Measurements from ENCODE around the gene CLIC4. TPM values are rescaled to one million over a fixed set of nuclear protein-coding genes. Genes with fewer than 3 reads are reported as not detected.

CLIC4 gene
- total RNA-seq, 1 experiment from 2014 or later, result 262 TPM

GRCh38 chr1:24847995-24848881 lies 103.0 kb downstream of the CLIC4 start (continued):
- TF ChIP-seq ATF1 (CRISPR knock-in tag; IDR thresholded peaks at IDR 0.05) (0 out of 2 replicates have a peak, but pooled peaks have one; percentile 19), ZMAT4 (CRISPR knock-in tag; IDR thresholded peaks at IDR 0.05) (no peak), USF1 (CRISPR knock-in tag; IDR thresholded peaks at IDR 0.05) (peak; percentile 47; the same call in 1 of the 2 replicates), FOXJ3 (CRISPR knock-in tag; IDR thresholded peaks at IDR 0.05; ENCODE audit: borderline replicate concordance) (no peak), E2F4 (CRISPR knock-in tag; IDR thresholded peaks at IDR 0.05; ENCODE audit: borderline replicate concordance, low read depth) (no peak), CREB1 (CRISPR knock-in tag; IDR thresholded peaks at IDR 0.05) (no peak)

- CTCF ChIA-PET, result interaction anchor here (0.6 to 5.4 kb wide), 16 partner anchors 12 to 251 kb away, joined by 3 to 46 read pairs (median 5); partner anchors contain the start of gene CLIC4
- peaks cover 13% of the 10 kb centered on the region for H3K27me3 Mint-ChIP-seq (ENCODE audit: low read depth)
These were observed 104.5 kb downstream of the CLIC4 start for GRCh38 chr1:24849672-24850295.

GRCh38 chr1:24850328-24850920 lies 105.2 kb downstream of the CLIC4 start:
- Mint-ChIP-seq H3K4me3 (no peak overlapping the region), H3K9me3 (no peaks in the 10 kb centered on the region), H3K27me3 (ENCODE audit: low read depth) (peaks cover 13% of the 10 kb centered on the region), H3K27ac (no peak overlapping the region), H3K4me1 (0 out of 2 replicates have a peak, but pooled peaks cover 3% of the 10 kb centered on the region), H3K36me3 (no peaks in the 10 kb centered on the region)
- ChIA-PET POLR2A (interaction anchor here (0.6 kb wide), 1 partner anchor 7 kb away, joined by 7 read pairs; no protein-coding TSS in a partner anchor), CTCF (interaction anchor here (0.6 to 5.4 kb wide), 6 partner anchors 47 to 233 kb away, joined by 3 to 46 read pairs (median 6); no protein-coding TSS in a partner anchor)
- ATAC-seq, result no peak
- no peak for DNase-seq (ENCODE audit: low spot score)
- TF ChIP-seq ZNF232 (CRISPR knock-in tag; IDR thresholded peaks at IDR 0.05) (no peak), SP1 (CRISPR knock-in tag; conservative IDR thresholded peaks at IDR 0.05) (no peak), FOXJ3 (CRISPR knock-in tag; IDR thresholded peaks at IDR 0.05; ENCODE audit: borderline replicate concordance) (no peak), ZNF263 (CRISPR knock-in tag; IDR thresholded peaks at IDR 0.05; ENCODE audit: low read depth) (no peak), JUN (CRISPR knock-in tag; IDR thresholded peaks at IDR 0.05) (no peak)
- TF ChIP-seq, protein P1, sequence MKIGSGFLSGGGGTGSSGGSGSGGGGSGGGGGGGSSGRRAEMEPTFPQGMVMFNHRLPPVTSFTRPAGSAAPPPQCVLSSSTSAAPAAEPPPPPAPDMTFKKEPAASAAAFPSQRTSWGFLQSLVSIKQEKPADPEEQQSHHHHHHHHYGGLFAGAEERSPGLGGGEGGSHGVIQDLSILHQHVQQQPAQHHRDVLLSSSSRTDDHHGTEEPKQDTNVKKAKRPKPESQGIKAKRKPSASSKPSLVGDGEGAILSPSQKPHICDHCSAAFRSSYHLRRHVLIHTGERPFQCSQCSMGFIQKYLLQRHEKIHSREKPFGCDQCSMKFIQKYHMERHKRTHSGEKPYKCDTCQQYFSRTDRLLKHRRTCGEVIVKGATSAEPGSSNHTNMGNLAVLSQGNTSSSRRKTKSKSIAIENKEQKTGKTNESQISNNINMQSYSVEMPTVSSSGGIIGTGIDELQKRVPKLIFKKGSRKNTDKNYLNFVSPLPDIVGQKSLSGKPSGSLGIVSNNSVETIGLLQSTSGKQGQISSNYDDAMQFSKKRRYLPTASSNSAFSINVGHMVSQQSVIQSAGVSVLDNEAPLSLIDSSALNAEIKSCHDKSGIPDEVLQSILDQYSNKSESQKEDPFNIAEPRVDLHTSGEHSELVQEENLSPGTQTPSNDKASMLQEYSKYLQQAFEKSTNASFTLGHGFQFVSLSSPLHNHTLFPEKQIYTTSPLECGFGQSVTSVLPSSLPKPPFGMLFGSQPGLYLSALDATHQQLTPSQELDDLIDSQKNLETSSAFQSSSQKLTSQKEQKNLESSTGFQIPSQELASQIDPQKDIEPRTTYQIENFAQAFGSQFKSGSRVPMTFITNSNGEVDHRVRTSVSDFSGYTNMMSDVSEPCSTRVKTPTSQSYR (CRISPR knock-in tag; IDR thresholded peaks at IDR 0.05), result no peak
- TF ChIP-seq, protein P2, sequence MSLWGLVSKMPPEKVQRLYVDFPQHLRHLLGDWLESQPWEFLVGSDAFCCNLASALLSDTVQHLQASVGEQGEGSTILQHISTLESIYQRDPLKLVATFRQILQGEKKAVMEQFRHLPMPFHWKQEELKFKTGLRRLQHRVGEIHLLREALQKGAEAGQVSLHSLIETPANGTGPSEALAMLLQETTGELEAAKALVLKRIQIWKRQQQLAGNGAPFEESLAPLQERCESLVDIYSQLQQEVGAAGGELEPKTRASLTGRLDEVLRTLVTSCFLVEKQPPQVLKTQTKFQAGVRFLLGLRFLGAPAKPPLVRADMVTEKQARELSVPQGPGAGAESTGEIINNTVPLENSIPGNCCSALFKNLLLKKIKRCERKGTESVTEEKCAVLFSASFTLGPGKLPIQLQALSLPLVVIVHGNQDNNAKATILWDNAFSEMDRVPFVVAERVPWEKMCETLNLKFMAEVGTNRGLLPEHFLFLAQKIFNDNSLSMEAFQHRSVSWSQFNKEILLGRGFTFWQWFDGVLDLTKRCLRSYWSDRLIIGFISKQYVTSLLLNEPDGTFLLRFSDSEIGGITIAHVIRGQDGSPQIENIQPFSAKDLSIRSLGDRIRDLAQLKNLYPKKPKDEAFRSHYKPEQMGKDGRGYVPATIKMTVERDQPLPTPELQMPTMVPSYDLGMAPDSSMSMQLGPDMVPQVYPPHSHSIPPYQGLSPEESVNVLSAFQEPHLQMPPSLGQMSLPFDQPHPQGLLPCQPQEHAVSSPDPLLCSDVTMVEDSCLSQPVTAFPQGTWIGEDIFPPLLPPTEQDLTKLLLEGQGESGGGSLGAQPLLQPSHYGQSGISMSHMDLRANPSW (CRISPR knock-in tag; conservative IDR thresholded peaks at IDR 0.05; ENCODE audit: low read depth), result no peak
- TF ChIP-seq, protein P3, sequence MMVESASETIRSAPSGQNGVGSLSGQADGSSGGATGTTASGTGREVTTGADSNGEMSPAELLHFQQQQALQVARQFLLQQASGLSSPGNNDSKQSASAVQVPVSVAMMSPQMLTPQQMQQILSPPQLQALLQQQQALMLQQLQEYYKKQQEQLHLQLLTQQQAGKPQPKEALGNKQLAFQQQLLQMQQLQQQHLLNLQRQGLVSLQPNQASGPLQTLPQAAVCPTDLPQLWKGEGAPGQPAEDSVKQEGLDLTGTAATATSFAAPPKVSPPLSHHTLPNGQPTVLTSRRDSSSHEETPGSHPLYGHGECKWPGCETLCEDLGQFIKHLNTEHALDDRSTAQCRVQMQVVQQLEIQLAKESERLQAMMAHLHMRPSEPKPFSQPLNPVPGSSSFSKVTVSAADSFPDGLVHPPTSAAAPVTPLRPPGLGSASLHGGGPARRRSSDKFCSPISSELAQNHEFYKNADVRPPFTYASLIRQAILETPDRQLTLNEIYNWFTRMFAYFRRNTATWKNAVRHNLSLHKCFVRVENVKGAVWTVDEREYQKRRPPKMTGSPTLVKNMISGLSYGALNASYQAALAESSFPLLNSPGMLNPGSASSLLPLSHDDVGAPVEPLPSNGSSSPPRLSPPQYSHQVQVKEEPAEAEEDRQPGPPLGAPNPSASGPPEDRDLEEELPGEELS (CRISPR knock-in tag; IDR thresholded peaks at IDR 0.05), result no peak

More at GRCh38 chr1:24849672-24850295, 104.5 kb downstream of the CLIC4 start:
- no peak overlapping the region for H3K27ac Mint-ChIP-seq
- POLR2A ChIA-PET, result interaction anchor here (0.6 to 0.8 kb wide), 2 partner anchors 8 to 13 kb away, joined by 3 to 7 read pairs; no protein-coding TSS in a partner anchor
- TF ChIP-seq CDX4 (CRISPR knock-in tag; IDR thresholded peaks at IDR 0.05; ENCODE audit: borderline replicate concordance), result no peak
- TF ChIP-seq HMGA2 (CRISPR knock-in tag; IDR thresholded peaks at IDR 0.05), result no peak
- TF ChIP-seq, protein P4, sequence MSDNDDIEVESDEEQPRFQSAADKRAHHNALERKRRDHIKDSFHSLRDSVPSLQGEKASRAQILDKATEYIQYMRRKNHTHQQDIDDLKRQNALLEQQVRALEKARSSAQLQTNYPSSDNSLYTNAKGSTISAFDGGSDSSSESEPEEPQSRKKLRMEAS (CRISPR knock-in tag; IDR thresholded peaks at IDR 0.05), result 0 out of 2 replicates have a peak, but pooled peaks have one; percentile 18
- ATAC-seq (peak; percentile 33), DNase-seq (ENCODE audit: low spot score) (no peak)
- H3K9me3 Mint-ChIP-seq, result no peaks in the 10 kb centered on the region
- peak overlapping the region; percentile 67 for H3K4me3 Mint-ChIP-seq
- H3K36me3 Mint-ChIP-seq, result no peaks in the 10 kb centered on the region
- H3K4me1 Mint-ChIP-seq, result 0 out of 2 replicates have a peak, but pooled peaks cover 3% of the 10 kb centered on the region
